ENCODE results near the gene B3GNT8. TPM values are rescaled to one million over a fixed set of nuclear protein-coding genes. Genes with fewer than 3 reads are reported as not detected.
"Not testable (repeated sequence)": the region's sequence is repeated elsewhere in the genome, so short reads cannot be mapped to it uniquely, and the experiment has no call there.

The B3GNT8 gene
- total RNA-seq: 0.37 and 0.83 TPM in 2 replicates

- Mint-ChIP-seq H3K27me3 (no peaks in the 10 kb centered on the region), H3K27ac (peak within 1 kb of the TSS; percentile 95), H3K9me3 (no peaks in the 10 kb centered on the region), H3K4me1 (peaks cover 12% of the 10 kb centered on the region), H3K36me3 (ENCODE audit: low read depth) (peaks cover 24% of the 10 kb centered on the region), H3K4me3 (peak within 1 kb of the TSS; percentile 91)
- intact Hi-C loops (cut with micrococcal nuclease): no loop called here
- peak; percentile 79 for DNase-seq
Observed at GRCh38 chr19:41426952-41427646, at the start of gene B3GNT8. B3GNT8 (minus strand) TSS chr19:41427374; CDS start chr19:41426778, 596 bp downstream.

- Mint-ChIP-seq H3K36me3 (ENCODE audit: low read depth) (no peaks in the 10 kb centered on the region), H3K4me1 (no peaks in the 10 kb centered on the region), H3K27me3 (peaks cover 39% of the 10 kb centered on the region), H3K4me3 (no peak overlapping the region), H3K27ac (no peak overlapping the region), H3K9me3 (no peaks in the 10 kb centered on the region)
- intact Hi-C loops (cut with micrococcal nuclease): no loop called here
- DNase-seq: no peak
Observed at GRCh38 chr19:41476583-41476982, 49.4 kb upstream of the B3GNT8 start.

- H3K27ac Mint-ChIP-seq: peak overlapping the region; percentile 31
- DNase-seq: peak; percentile 75
- intact Hi-C loops (cut with micrococcal nuclease): not testable (repeated sequence)
Observed at GRCh38 chr19:41463257-41464256, 36.4 kb upstream of the B3GNT8 start.

GRCh38 chr19:41462497-41462896, 35.3 kb upstream of the B3GNT8 start:
- no peak overlapping the region for H3K4me3 Mint-ChIP-seq
- H3K27me3 Mint-ChIP-seq: peaks cover 10% of the 10 kb centered on the region
- intact Hi-C loops (cut with micrococcal nuclease): no loop called here

More at GRCh38 chr19:41463257-41464256, 36.4 kb upstream of the B3GNT8 start:
- Mint-ChIP-seq H3K27me3 (peaks cover 18% of the 10 kb centered on the region), H3K4me1 (peaks cover 11% of the 10 kb centered on the region), H3K4me3 (peak overlapping the region; percentile 54)
- H3K36me3 Mint-ChIP-seq (ENCODE audit: low read depth); H3K9me3 Mint-ChIP-seq: not testable (repeated sequence)

GRCh38 chr19:41457241-41457640, 30.1 kb upstream of the B3GNT8 start:
- H3K4me3 Mint-ChIP-seq: peak overlapping the region; percentile 70
- peaks cover 41% of the 10 kb centered on the region for H3K4me1 Mint-ChIP-seq
- peak; percentile 81 for DNase-seq
- H3K27me3 Mint-ChIP-seq: no peaks in the 10 kb centered on the region
- peak overlapping the region; percentile 74 for H3K27ac Mint-ChIP-seq
- H3K36me3 Mint-ChIP-seq (ENCODE audit: low read depth): no peaks in the 10 kb centered on the region
- H3K9me3 Mint-ChIP-seq: no peaks in the 10 kb centered on the region
- intact Hi-C loops (cut with micrococcal nuclease): no loop called here

More at GRCh38 chr19:41462497-41462896, 35.3 kb upstream of the B3GNT8 start:
- Mint-ChIP-seq H3K4me1 (peaks cover 18% of the 10 kb centered on the region), H3K27ac (no peak overlapping the region), H3K9me3 (no peaks in the 10 kb centered on the region), H3K36me3 (ENCODE audit: low read depth) (no peaks in the 10 kb centered on the region)
- DNase-seq: no peak

- intact Hi-C loops (cut with micrococcal nuclease): no loop called here
- DNase-seq: no peak
- Mint-ChIP-seq H3K4me1 (peaks cover 41% of the 10 kb centered on the region), H3K9me3 (no peaks in the 10 kb centered on the region), H3K27ac (no peak overlapping the region), H3K27me3 (no peaks in the 10 kb centered on the region), H3K4me3 (peak overlapping the region; percentile 70), H3K36me3 (ENCODE audit: low read depth) (no peaks in the 10 kb centered on the region)
Observed at GRCh38 chr19:41456342-41456918, 29.3 kb upstream of the B3GNT8 start.

GRCh38 chr19:41455936-41456335, 28.8 kb upstream of the B3GNT8 start:
- Mint-ChIP-seq H3K4me1 (peaks cover 41% of the 10 kb centered on the region), H3K9me3 (no peaks in the 10 kb centered on the region), H3K27me3 (no peaks in the 10 kb centered on the region), H3K27ac (no peak overlapping the region), H3K36me3 (ENCODE audit: low read depth) (no peaks in the 10 kb centered on the region), H3K4me3 (no peak overlapping the region)
- DNase-seq: no peak
- intact Hi-C loops (cut with micrococcal nuclease): no loop called here

- no peak overlapping the region for H3K4me3 Mint-ChIP-seq
- H3K9me3 Mint-ChIP-seq: no peaks in the 10 kb centered on the region
- no peak overlapping the region for H3K27ac Mint-ChIP-seq
- intact Hi-C loops (cut with micrococcal nuclease): no loop called here
- no peak for DNase-seq
- H3K27me3 Mint-ChIP-seq: no peaks in the 10 kb centered on the region
- H3K36me3 Mint-ChIP-seq (ENCODE audit: low read depth): no peaks in the 10 kb centered on the region
- H3K4me1 Mint-ChIP-seq: peaks cover 46% of the 10 kb centered on the region
Observed at GRCh38 chr19:41452584-41453275, 25.6 kb upstream of the B3GNT8 start.

GRCh38 chr19:41449865-41450178, 22.6 kb upstream of the B3GNT8 start:
- Mint-ChIP-seq H3K27ac (no peak overlapping the region), H3K27me3 (peaks cover 2% of the 10 kb centered on the region), H3K36me3 (ENCODE audit: low read depth) (no peaks in the 10 kb centered on the region), H3K4me1 (peaks cover 25% of the 10 kb centered on the region), H3K4me3 (peak overlapping the region; percentile 85), H3K9me3 (no peaks in the 10 kb centered on the region)
- no peak for DNase-seq
- intact Hi-C loops (cut with micrococcal nuclease): loop anchor here (1.0 to 2.0 kb wide), 4 partner anchors 85 to 145 kb away; no protein-coding TSS in a partner anchor

GRCh38 chr19:41449079-41449864, 22.1 kb upstream of the B3GNT8 start:
- Mint-ChIP-seq H3K4me3 (peak overlapping the region; percentile 85), H3K36me3 (ENCODE audit: low read depth) (no peaks in the 10 kb centered on the region), H3K9me3 (no peaks in the 10 kb centered on the region), H3K4me1 (peaks cover 23% of the 10 kb centered on the region), H3K27me3 (peaks cover 2% of the 10 kb centered on the region), H3K27ac (peak overlapping the region; percentile 60)
- intact Hi-C loops (cut with micrococcal nuclease): loop anchor here (1.0 to 2.0 kb wide), 4 partner anchors 86 to 146 kb away; no protein-coding TSS in a partner anchor
- peak; percentile 92 for DNase-seq

GRCh38 chr19:41447732-41448332, 20.7 kb upstream of the B3GNT8 start:
- H3K36me3 Mint-ChIP-seq (ENCODE audit: low read depth): no peaks in the 10 kb centered on the region
- peak; percentile 59 for DNase-seq
- peaks cover 2% of the 10 kb centered on the region for H3K27me3 Mint-ChIP-seq
- H3K9me3 Mint-ChIP-seq: no peaks in the 10 kb centered on the region
- peaks cover 18% of the 10 kb centered on the region for H3K4me1 Mint-ChIP-seq
- no peak overlapping the region for H3K27ac Mint-ChIP-seq
- intact Hi-C loops (cut with micrococcal nuclease): loop anchor here (2.0 kb wide), 1 partner anchor 115 kb away; no protein-coding TSS in a partner anchor
- H3K4me3 Mint-ChIP-seq: no peak overlapping the region

GRCh38 chr19:41445575-41445974, 18.4 kb upstream of the B3GNT8 start:
- Mint-ChIP-seq H3K9me3 (no peaks in the 10 kb centered on the region), H3K4me1 (peaks cover 17% of the 10 kb centered on the region), H3K36me3 (ENCODE audit: low read depth) (no peaks in the 10 kb centered on the region), H3K27me3 (peaks cover 2% of the 10 kb centered on the region), H3K4me3 (no peak overlapping the region), H3K27ac (no peak overlapping the region)
- peak; percentile 54 for DNase-seq
- intact Hi-C loops (cut with micrococcal nuclease): no loop called here

All from activated CD4-positive, alpha-beta T cell treated with anti-CD3 and anti-CD28 coated beads, Interleukin-2, amount 10 ng/mL, durations not matched to agents 24 days and 14 days (primary cell).